H9 (cell line): ENCODE results near the gene SYNJ1. TPM values are rescaled to one million over a fixed set of nuclear protein-coding genes. Genes with fewer than 3 reads are reported as not detected.

Source experiments
- DNase-seq: peaks from one replicate; pipeline ENCODE4 v3.0.0-alpha.2; 2017
- H2AFZ ChIP-seq: one replicate; pipeline ENCODE4 v1.6.1; 2013; ENCODE audit warnings: mild to moderate bottlenecking, low read length, control low read depth, moderate library complexity
- H2AK5ac ChIP-seq: 2 replicates; pipeline ENCODE4 v1.6.1; 2013; ENCODE audit warnings: low read length, control low read depth, mixed read lengths; ENCODE audit not compliant: insufficient read length
- H2BK120ac ChIP-seq: one replicate; pipeline ENCODE4 v1.6.1; 2013; ENCODE audit warnings: low read depth, mild to moderate bottlenecking, low read length, control low read depth, inconsistent platforms; ENCODE audit not compliant: poor library complexity, severe bottlenecking
- H2BK12ac ChIP-seq: 2 replicates; pipeline ENCODE4 v1.6.1; 2013; ENCODE audit warnings: low read length, control low read depth, mixed read lengths, low read depth; ENCODE audit not compliant: insufficient read length
- H2BK15ac ChIP-seq: 2 replicates; pipeline ENCODE4 v1.6.1; 2013; ENCODE audit warnings: low read depth, low read length, control low read depth
- H2BK20ac ChIP-seq: one replicate; pipeline ENCODE4 v1.6.1; 2013; ENCODE audit warnings: low read depth, mild to moderate bottlenecking, low read length, control low read depth, inconsistent platforms; ENCODE audit not compliant: poor library complexity, severe bottlenecking
- H2BK5ac ChIP-seq: 2 replicates; pipeline ENCODE4 v1.6.1; 2013; ENCODE audit warnings: low read length, control low read depth, mixed read lengths; ENCODE audit not compliant: insufficient read length
- H3K14ac ChIP-seq: 2 replicates; pipeline ENCODE4 v1.6.1; 2013; ENCODE audit warnings: low read length, control low read depth; ENCODE audit not compliant: insufficient read depth
- H3K18ac ChIP-seq: 2 replicates; pipeline ENCODE4 v1.6.1; 2013; ENCODE audit warnings: low read depth, mild to moderate bottlenecking, mixed read lengths, low read length, control low read depth; ENCODE audit not compliant: insufficient read length
- H3K23ac ChIP-seq: 2 replicates; pipeline ENCODE4 v1.6.1; 2013; ENCODE audit warnings: low read length, control low read depth, mixed read lengths, low read depth; ENCODE audit not compliant: insufficient read length
- H3K23me2 ChIP-seq: 2 replicates; pipeline ENCODE4 v1.6.1; 2013; ENCODE audit warnings: low read depth, mild to moderate bottlenecking, mixed read lengths, low read length, control low read depth; ENCODE audit not compliant: insufficient read length, poor library complexity, severe bottlenecking
- H3K27ac ChIP-seq: 2 replicates; pipeline ENCODE4 v1.5.1; 2013; ENCODE audit warnings: low read length, control low read depth, mixed read lengths, low read depth; ENCODE audit not compliant: insufficient read length
- H3K27me3 ChIP-seq: 2 replicates; pipeline ENCODE4 v1.6.1; 2013; ENCODE audit warnings: low read length, control low read depth, inconsistent platforms; ENCODE audit not compliant: insufficient read depth
- H3K4ac ChIP-seq: 2 replicates; pipeline ENCODE4 v1.6.1; 2013; ENCODE audit warnings: low read depth, mild to moderate bottlenecking, control low read depth, inconsistent platforms, low read length, moderate library complexity
- H3K4me1 ChIP-seq: 2 replicates; pipeline ENCODE4 v1.6.1; 2013; ENCODE audit warnings: low read length, control low read depth, inconsistent platforms; ENCODE audit not compliant: insufficient read depth
- H3K4me2 ChIP-seq: 2 replicates; pipeline ENCODE4 v1.6.1; 2013; ENCODE audit warnings: low read length, control low read depth, mixed read lengths; ENCODE audit not compliant: insufficient read length, insufficient read depth
- H3K56ac ChIP-seq: 2 replicates; pipeline ENCODE4 v1.6.1; 2013; ENCODE audit warnings: low read depth, mild to moderate bottlenecking, mixed read lengths, low read length, control low read depth; ENCODE audit not compliant: insufficient read length
- H3K79me1 ChIP-seq: 2 replicates; pipeline ENCODE4 v1.6.1; 2013; ENCODE audit warnings: low read depth, mild to moderate bottlenecking, moderate library complexity, low read length, control low read depth, inconsistent platforms; ENCODE audit not compliant: insufficient read depth, poor library complexity, severe bottlenecking
- H3K79me2 ChIP-seq: 2 replicates; pipeline ENCODE4 v1.6.1; 2013; ENCODE audit warnings: low read length, control low read depth, inconsistent platforms; ENCODE audit not compliant: insufficient read depth
- H3K9ac ChIP-seq: 2 replicates; pipeline ENCODE4 v1.6.1; 2013; ENCODE audit warnings: low read length, control low read depth, mixed read lengths; ENCODE audit not compliant: insufficient read length; ENCODE audit errors: extremely low read depth
- H3K9me3 ChIP-seq: one replicate; pipeline ENCODE4 v1.6.1; 2013; ENCODE audit warnings: low read depth, low read length, inconsistent platforms; ENCODE audit not compliant: control insufficient read depth
- H3T11ph ChIP-seq: one replicate; pipeline ENCODE4 v1.6.1; 2013; ENCODE audit warnings: mild to moderate bottlenecking, low read length, control low read depth, inconsistent platforms
- H4K20me1 ChIP-seq: one replicate; pipeline ENCODE4 v1.6.1; 2013; ENCODE audit not compliant: control insufficient read depth, insufficient read length, insufficient read depth
- H4K5ac ChIP-seq: 2 replicates; pipeline ENCODE4 v1.6.1; 2013; ENCODE audit warnings: low read depth, mild to moderate bottlenecking, mixed read lengths, low read length, control low read depth; ENCODE audit not compliant: insufficient read length
- H4K8ac ChIP-seq: replicated peaks from 2 replicates; pipeline ENCODE4 v1.6.1; 2013; ENCODE audit warnings: low read length, control low read depth, mixed read lengths, low read depth; ENCODE audit not compliant: insufficient read length
- H4K91ac ChIP-seq: 2 replicates; pipeline ENCODE4 v1.6.1; 2013; ENCODE audit warnings: low read depth, mild to moderate bottlenecking, moderate library complexity, mixed read lengths, low read length, control low read depth; ENCODE audit not compliant: insufficient read length
- H3K27ac Mint-ChIP-seq, 3 experiments: 2 replicates in 2 of 3; 3 replicates in 1 of 3; pipeline ENCODE4 v1.8.0; 2020 to 2021; ENCODE audit warnings: mixed read lengths in 3 of 3, mild to moderate bottlenecking in 1 of 3, moderate library complexity in 1 of 3
- H3K27me3 Mint-ChIP-seq: 2 replicates; pipeline ENCODE4 v1.8.0; 2021; ENCODE audit warnings: low read depth, mild to moderate bottlenecking, moderate library complexity, mixed read lengths
- H3K36me3 Mint-ChIP-seq, 3 experiments: 2 replicates in 2 of 3; 3 replicates in 1 of 3; pipeline ENCODE4 v1.8.0; 2020 to 2021; ENCODE audit warnings: low read depth in 3 of 3, mixed read lengths in 3 of 3; ENCODE audit not compliant: insufficient read depth in 1 of 3
- H3K4me1 Mint-ChIP-seq, 2 experiments: 2 replicates each; pipeline ENCODE4 v1.8.0; 2020; ENCODE audit warnings: mixed read lengths in 2 of 2
- H3K4me3 Mint-ChIP-seq, 2 experiments: 2 replicates in 1 of 2; 3 replicates in 1 of 2; pipeline ENCODE4 v1.8.0; 2020 to 2021; ENCODE audit warnings: mild to moderate bottlenecking in 2 of 2, mixed read lengths in 2 of 2, moderate library complexity in 1 of 2
- H3K9me3 Mint-ChIP-seq, 2 experiments: 2 replicates in 1 of 2; 3 replicates in 1 of 2; pipeline ENCODE4 v1.8.0; 2020; ENCODE audit warnings: mild to moderate bottlenecking in 2 of 2, mixed read lengths in 2 of 2, moderate library complexity in 1 of 2
- WGBS: extraction: QIAGEN DNeasy Blood & Tissue Kit; methylation state at CpG from one replicate; pipeline ENCODE4 v1.1.7; 2013; ENCODE audit warnings: missing lambda C conversion rate, low lambda C conversion rate, mixed read lengths; ENCODE audit not compliant: insufficient read length; ENCODE audit errors: extremely low coverage; 5-methylcytosine and 5-hydroxymethylcytosine counted together
- total RNA-seq: library from RNA; stranded (reverse); gene quantifications from 2 replicates; pipeline ENCODE4 v1.2.1, GENCODE V29; 2021
- TF ChIP-seq, protein P1 (sequence below): fragments of 200-600 bp; sonication (generic); conservative IDR thresholded peaks from 3 replicates; pipeline ENCODE4 v1.8.0; 2021; ENCODE audit warnings: antibody characterized with exemption, mild to moderate bottlenecking

SYNJ1 gene
- total RNA-seq, 1 experiment from 2014 or later = 7.1 TPM

DNA sequence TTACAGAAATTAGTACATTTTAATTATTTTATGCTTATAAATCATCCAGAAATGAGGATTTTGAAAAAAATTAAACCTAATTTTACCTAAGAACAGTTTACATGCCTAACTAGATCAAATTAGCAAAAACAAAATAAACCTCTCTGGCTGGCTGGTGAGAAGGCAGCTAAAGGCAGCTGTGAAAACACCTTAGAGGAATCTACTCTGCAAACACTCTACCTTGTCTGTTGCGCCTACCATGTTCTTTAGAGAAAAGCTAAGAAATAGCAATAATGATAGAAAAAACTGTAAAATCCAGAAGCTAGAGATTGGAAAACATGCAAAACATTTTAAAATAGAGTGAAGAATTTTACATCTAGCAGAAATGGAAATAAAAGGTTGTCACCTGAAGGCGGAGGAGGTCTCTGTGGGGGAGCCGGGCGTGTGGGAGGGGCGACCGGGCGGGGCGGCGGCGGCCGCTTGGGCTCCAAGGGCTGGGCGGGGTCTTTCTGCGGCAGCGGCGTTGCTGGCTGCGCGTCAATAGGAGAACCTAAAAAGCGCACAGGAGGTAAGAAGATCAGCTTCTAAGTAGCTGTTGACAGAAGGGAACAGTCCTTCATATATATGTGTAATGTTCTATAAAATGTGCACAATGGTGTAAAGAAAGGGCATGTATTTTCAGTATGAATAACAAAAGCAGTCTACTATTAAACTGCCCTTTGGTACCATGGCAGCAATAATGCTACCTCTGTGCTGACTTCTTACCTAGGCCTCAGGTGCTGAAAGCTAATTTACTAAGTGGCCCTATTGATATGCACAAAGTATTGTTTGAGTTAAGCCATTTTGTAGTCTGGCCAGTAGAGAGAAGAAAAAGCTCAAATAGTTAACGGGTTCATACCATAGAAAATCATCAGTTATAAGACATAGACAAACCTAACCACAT is 82.3 kb downstream of the SYNJ1 start:
- peak; percentile 67 for DNase-seq
- H3K4me2 ChIP-seq = peak overlapping the region; percentile 11
- H4K8ac ChIP-seq = no peak overlapping the region
- no peak overlapping the region for H3K14ac ChIP-seq
- H3K23ac ChIP-seq = no peak overlapping the region
- H2BK120ac ChIP-seq = no peak overlapping the region
- no peak overlapping the region for H4K91ac ChIP-seq
- H3K79me1 ChIP-seq = no peaks in the 10 kb centered on the region
- no peak overlapping the region for H3K27ac ChIP-seq
- no peak overlapping the region for H2BK20ac ChIP-seq
- Mint-ChIP-seq H3K4me1 (peaks cover 15 to 17% of the 10 kb centered on the region in 2 experiments), H3K27ac (no peak overlapping the region), H3K36me3 (no peaks in the 10 kb centered on the region), H3K27me3 (no peaks in the 10 kb centered on the region), H3K9me3 (no peaks in the 10 kb centered on the region), H3K4me3 (peak overlapping the region; percentile 57 to 73)
- no peak overlapping the region for H4K5ac ChIP-seq
- H3K23me2 ChIP-seq = peaks cover 2% of the 10 kb centered on the region
- H2BK12ac ChIP-seq = no peak overlapping the region
- H3K9ac ChIP-seq = no peak overlapping the region
- no peak overlapping the region for H2AFZ ChIP-seq
- H3K79me2 ChIP-seq = no peaks in the 10 kb centered on the region
- no peaks in the 10 kb centered on the region for H3K27me3 ChIP-seq
- H3T11ph ChIP-seq = no peak overlapping the region
- H3K4ac ChIP-seq = no peak overlapping the region
- no CpG with 5 or more reads among the region's 19 CpGs for WGBS
- no peaks in the 10 kb centered on the region for H4K20me1 ChIP-seq
- no peak overlapping the region for H3K56ac ChIP-seq
- no peak overlapping the region for H2AK5ac ChIP-seq
- H3K9me3 ChIP-seq = no peaks in the 10 kb centered on the region
- no peak overlapping the region for H2BK5ac ChIP-seq
- TF ChIP-seq, protein P1, sequence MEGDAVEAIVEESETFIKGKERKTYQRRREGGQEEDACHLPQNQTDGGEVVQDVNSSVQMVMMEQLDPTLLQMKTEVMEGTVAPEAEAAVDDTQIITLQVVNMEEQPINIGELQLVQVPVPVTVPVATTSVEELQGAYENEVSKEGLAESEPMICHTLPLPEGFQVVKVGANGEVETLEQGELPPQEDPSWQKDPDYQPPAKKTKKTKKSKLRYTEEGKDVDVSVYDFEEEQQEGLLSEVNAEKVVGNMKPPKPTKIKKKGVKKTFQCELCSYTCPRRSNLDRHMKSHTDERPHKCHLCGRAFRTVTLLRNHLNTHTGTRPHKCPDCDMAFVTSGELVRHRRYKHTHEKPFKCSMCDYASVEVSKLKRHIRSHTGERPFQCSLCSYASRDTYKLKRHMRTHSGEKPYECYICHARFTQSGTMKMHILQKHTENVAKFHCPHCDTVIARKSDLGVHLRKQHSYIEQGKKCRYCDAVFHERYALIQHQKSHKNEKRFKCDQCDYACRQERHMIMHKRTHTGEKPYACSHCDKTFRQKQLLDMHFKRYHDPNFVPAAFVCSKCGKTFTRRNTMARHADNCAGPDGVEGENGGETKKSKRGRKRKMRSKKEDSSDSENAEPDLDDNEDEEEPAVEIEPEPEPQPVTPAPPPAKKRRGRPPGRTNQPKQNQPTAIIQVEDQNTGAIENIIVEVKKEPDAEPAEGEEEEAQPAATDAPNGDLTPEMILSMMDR = no peak
- no peaks in the 10 kb centered on the region for H3K4me1 ChIP-seq
- H2BK15ac ChIP-seq = no peak overlapping the region
- H3K18ac ChIP-seq = no peak overlapping the region
